A673 (cell line): ENCODE data around the gene MAL. TPM values are rescaled to one million over a fixed set of nuclear protein-coding genes. Genes with fewer than 3 reads are reported as not detected.

ENCODE experiments used
- BruUV-seq: library from RNA; stranded (reverse); fragments of 400-500 nt; replicated peaks from 2 replicates; lab custom pipeline; 2021; lab: Mats Ljungman, UMichigan
- CTCF ChIA-PET: fragments of 300-600 bp; sonication (Branson Sonifier 250); formaldehyde crosslinking; loops from one replicate; lab custom pipeline; 2022; ENCODE audit warnings: antibody characterized with exemption; lab: Charles Lee
- POLR2A ChIA-PET: fragments of 300-600 bp; sonication (Branson Sonifier 250); formaldehyde crosslinking; loops from one replicate; lab custom pipeline; 2022; ENCODE audit warnings: antibody characterized with exemption; ENCODE audit not compliant: low non-redundant PET; lab: Charles Lee
- DNase-seq: peaks from one replicate; pipeline ENCODE4 v3.0.0-alpha.2; 2015; ENCODE audit warnings: low spot score
- H3K27ac ChIP-seq: fragments of 200-600 bp; sonication (generic); 2 replicates; pipeline ENCODE4 v1.5.1; 2016; ENCODE audit warnings: mixed run types, low read depth, mild to moderate bottlenecking, mixed read lengths, antibody characterized with exemption, low read length; ENCODE audit not compliant: poor library complexity, severe bottlenecking
- H3K27me3 ChIP-seq: fragments of 200-600 bp; sonication (generic); replicated peaks from 2 replicates; pipeline ENCODE4 v1.6.1; 2017; ENCODE audit warnings: mixed run types, low read depth, mild to moderate bottlenecking, mixed read lengths, antibody characterized with exemption, low read length; ENCODE audit not compliant: insufficient read depth, poor library complexity
- H3K36me3 ChIP-seq: fragments of 200-600 bp; sonication (generic); 2 replicates; pipeline ENCODE4 v1.6.1; 2016; ENCODE audit warnings: mixed run types, mild to moderate bottlenecking, mixed read lengths, antibody characterized with exemption, low read length; ENCODE audit not compliant: insufficient read depth, poor library complexity, severe bottlenecking
- H3K4me1 ChIP-seq: fragments of 200-600 bp; sonication (generic); 2 replicates; pipeline ENCODE4 v1.6.1; 2017; ENCODE audit warnings: mixed run types, mild to moderate bottlenecking, mixed read lengths, antibody characterized with exemption, low read length; ENCODE audit not compliant: insufficient read depth, poor library complexity, severe bottlenecking
- H3K4me3 ChIP-seq: fragments of 200-600 bp; sonication (generic); 2 replicates; pipeline ENCODE4 v1.5.1; 2016; ENCODE audit warnings: low read depth, mixed run types, mild to moderate bottlenecking, mixed read lengths, low read length; ENCODE audit not compliant: poor library complexity, severe bottlenecking
- H3K9me3 ChIP-seq: fragments of 200-600 bp; sonication (generic); 2 replicates; pipeline ENCODE4 v1.6.1; 2016; ENCODE audit warnings: mixed run types, low read depth, mild to moderate bottlenecking, mixed read lengths, antibody characterized with exemption, low read length; ENCODE audit not compliant: poor library complexity, severe bottlenecking
- CTCF ChIP-seq: fragments of 300-800, 200-600 bp; sonication (generic); conservative IDR thresholded peaks from 2 replicates; pipeline ENCODE4 v1.5.1; 2017; ENCODE audit warnings: low read depth, mild to moderate bottlenecking, antibody characterized with exemption, low read length, moderate library complexity, mixed read lengths
- EZH2 ChIP-seq: fragments of 200-600 bp; sonication (generic); IDR thresholded peaks from 2 replicates; pipeline ENCODE4 v1.6.1; 2017; ENCODE audit warnings: borderline replicate concordance, low read depth, mild to moderate bottlenecking, mixed read lengths, antibody characterized with exemption, low read length; ENCODE audit not compliant: poor library complexity, severe bottlenecking
- intact Hi-C: fragments of 100-400 bp; cut with micrococcal nuclease; formaldehyde crosslinking; loops from one replicate; pipeline ENCODE4 v1.10.0; 2022; ENCODE audit not compliant: unreplicated experiment
- total RNA-seq: library from RNA; stranded (reverse); gene quantifications from 2 replicates; pipeline ENCODE4 v1.2.3, GENCODE V29; 2021

The MAL gene
- total RNA-seq, 1 experiment from 2014 or later, result not detected

- CTCF ChIA-PET, result interaction anchor here (0.5 to 1.4 kb wide), 6 partner anchors 10 to 129 kb away, joined by 3 to 9 read pairs (median 6); no protein-coding TSS in a partner anchor
- no peaks in the 10 kb centered on the region for H3K4me1 ChIP-seq
- H3K36me3 ChIP-seq, result no peaks in the 10 kb centered on the region
- H3K27ac ChIP-seq, result no peak overlapping the region
- POLR2A ChIA-PET, result no interaction called here
- intact Hi-C loops, result loop anchor here (1.0 kb wide), 1 partner anchor 129 kb away; no protein-coding TSS in a partner anchor
- H3K27me3 ChIP-seq, result peaks cover 18% of the 10 kb centered on the region
- DNase-seq, result peak; percentile 76
- BruUV-seq, result no TSS peak
- no peak overlapping the region for H3K4me3 ChIP-seq
- TF ChIP-seq EZH2 (no peak), CTCF (peak; percentile 76)
- H3K9me3 ChIP-seq, result no peaks in the 10 kb centered on the region
Measured at GRCh38 chr2:94986392-94986963, 39.0 kb upstream of the MAL start.

- no peak overlapping the region for H3K4me3 ChIP-seq
- ChIA-PET POLR2A (no interaction called here), CTCF (interaction anchor here (1.3 to 1.4 kb wide), 2 partner anchors 9 to 35 kb away, joined by 6 to 9 read pairs; no protein-coding TSS in a partner anchor)
- H3K27me3 ChIP-seq, result peaks cover 18% of the 10 kb centered on the region
- H3K36me3 ChIP-seq, result no peaks in the 10 kb centered on the region
- no TSS peak for BruUV-seq
- no peak for DNase-seq
- TF ChIP-seq EZH2, result no peak
- no peak for TF ChIP-seq CTCF
- intact Hi-C loops, result no loop called here
- H3K9me3 ChIP-seq, result no peaks in the 10 kb centered on the region
- no peak overlapping the region for H3K27ac ChIP-seq
- H3K4me1 ChIP-seq, result no peaks in the 10 kb centered on the region
Measured at GRCh38 chr2:94987074-94988020, 38.2 kb upstream of the MAL start.

GRCh38 chr2:94990956-94991355 is 34.6 kb upstream of the MAL start:
- POLR2A ChIA-PET, result no interaction called here
- TF ChIP-seq EZH2 (no peak), CTCF (no peak)
- BruUV-seq, result no TSS peak
- CTCF ChIA-PET, result no interaction called here
- DNase-seq, result no peak
- intact Hi-C loops, result no loop called here
- H3K27me3 ChIP-seq, result peaks cover 12% of the 10 kb centered on the region
- H3K36me3 ChIP-seq, result no peaks in the 10 kb centered on the region
- H3K27ac ChIP-seq, result no peak overlapping the region
- H3K9me3 ChIP-seq, result no peaks in the 10 kb centered on the region
- H3K4me1 ChIP-seq, result peaks cover 6% of the 10 kb centered on the region
- no peak overlapping the region for H3K4me3 ChIP-seq
